ENCODE measurements around the gene ATP5MG. TPM values are rescaled to one million over a fixed set of nuclear protein-coding genes. Genes with fewer than 3 reads are reported as not detected.

The ATP5MG gene
- total RNA-seq, 1 experiment from 2014 or later = 205 TPM

- no TSS peak for BruUV-seq (replicated peaks)
- no peak for TF ChIP-seq SRF (IDR thresholded peaks at IDR 0.05; ENCODE audit: low read depth)
- TF ChIP-seq, protein P1, sequence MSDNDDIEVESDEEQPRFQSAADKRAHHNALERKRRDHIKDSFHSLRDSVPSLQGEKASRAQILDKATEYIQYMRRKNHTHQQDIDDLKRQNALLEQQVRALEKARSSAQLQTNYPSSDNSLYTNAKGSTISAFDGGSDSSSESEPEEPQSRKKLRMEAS (IDR thresholded peaks at IDR 0.05) = no peak
- no peak for TF ChIP-seq CEBPB (IDR thresholded peaks at IDR 0.05; ENCODE audit: low read depth)
- no peak for TF ChIP-seq ZNF274 (IDR thresholded peaks at IDR 0.05; ENCODE audit: low read depth, low read length)
- TF ChIP-seq EGR1 (IDR thresholded peaks at IDR 0.05; ENCODE audit: low read depth) = no peak
- TF ChIP-seq SIN3A (IDR thresholded peaks at IDR 0.05; ENCODE audit: low read depth) = no peak
- no peak for TF ChIP-seq TCF7L2 (IDR thresholded peaks at IDR 0.05; ENCODE audit: borderline replicate concordance, extremely low read depth, insufficient read depth, insufficient read length)
- no peak for TF ChIP-seq ATF3 (IDR thresholded peaks at IDR 0.05)
- TF ChIP-seq EZH2 (IDR thresholded peaks at IDR 0.05) = no peak
- no peak for TF ChIP-seq SP1 (IDR thresholded peaks at IDR 0.05; ENCODE audit: low read depth)
- no peak for TF ChIP-seq RAD21 (IDR thresholded peaks at IDR 0.05; ENCODE audit: low read depth)
- no peak for TF ChIP-seq EZH2phosphoT487 (IDR thresholded peaks at IDR 0.05; ENCODE audit: borderline replicate concordance)
- no peak for TF ChIP-seq ZBTB33 (IDR thresholded peaks at IDR 0.05; ENCODE audit: extremely low read depth, insufficient replicate concordance, low read length)
- no peak for TF ChIP-seq CBX3 (IDR thresholded peaks at IDR 0.05; ENCODE audit: low read depth)
- CTCF ChIA-PET = no interaction called here
- Histone ChIP-seq H3K9me3 (ENCODE audit: control insufficient read depth in 1 of 2, insufficient read depth in 1 of 2, low read depth in 1 of 2, low read length in 2 of 2) (no peaks in the 10 kb centered on the region), H3K4me2 (ENCODE audit: low read length) (no peak overlapping the region), H2AFZ (ENCODE audit: low read depth, low read length, poor library complexity, severe bottlenecking) (no peak overlapping the region), H3K4me1 (ENCODE audit: control insufficient read depth in 1 of 2, insufficient read depth in 2 of 2, low read length in 2 of 2) (peaks cover 10 to 26% of the 10 kb centered on the region in 2 experiments), H3K27me3 (ENCODE audit: insufficient read depth, low read length) (no peaks in the 10 kb centered on the region), H3K79me2 (ENCODE audit: insufficient read depth, low read length) (peaks cover 97% of the 10 kb centered on the region), H3K9ac (ENCODE audit: low read length) (no peak overlapping the region), H4K20me1 (ENCODE audit: insufficient read depth) (peaks cover 23% of the 10 kb centered on the region), H3K4me3 (replicated peaks in 1 of 2; ENCODE audit: low read depth in 1 of 2, low read length in 2 of 2) (no peak overlapping the region), H3K27ac (ENCODE audit: low read depth, low read length) (no peak overlapping the region), H3K9me2 (ENCODE audit: insufficient read depth) (no peaks in the 10 kb centered on the region), H3K36me3 (ENCODE audit: control insufficient read depth in 1 of 2, insufficient read depth in 2 of 2, low read length in 2 of 2) (no peaks in the 10 kb centered on the region)
- DNase-seq (ENCODE audit: low read depth, low spot score) (no peak), ATAC-seq (no peak)
- RAD21 ChIA-PET (ENCODE audit: low non-redundant PET in 1 of 2, low total read pairs in 2 of 2, uncharacterized antibody in 2 of 2, unreplicated experiment in 2 of 2) = interaction anchor here in 1 of 2 experiments (0.6 kb wide), 1 partner anchor 32 kb away, joined by 6 read pairs; no protein-coding TSS in a partner anchor
- POLR2A ChIA-PET = interaction anchor here (0.5 kb wide), 1 partner anchor 14 kb away, joined by 3 read pairs; no protein-coding TSS in a partner anchor
- intact Hi-C loops (cut with micrococcal nuclease) = no loop called here
These were observed 40.9 kb downstream of the ATP5MG start for GRCh38 chr11:118442301-118442700.
